ENCODE results near the gene ATF3. TPM values are rescaled to one million over a fixed set of nuclear protein-coding genes. Genes with fewer than 3 reads are reported as not detected.

The ATF3 gene
- 100 to 1,000 TPM in 1 of 2 donors, 10 to 100 TPM in 1; 28.1 to 265 TPM for total RNA-seq
- polyA plus RNA-seq: 10 to 100 TPM; 22.7 to 60.9 TPM
- long read RNA-seq, donor 1, transcript ATF3-210 (3 exons, 581 nt): minor isoform, 10 of 295 reads
- long read RNA-seq, donor 1, transcript ATF3-208 (3 exons, 1,626 nt): minor isoform, 14 of 295 reads
- long read RNA-seq, donor 1, transcript ATF3-202 (4 exons, 2,033 nt): major isoform, 244 of 295 reads
- long read RNA-seq, donor 1, partial matches to known transcripts: 1 of 295 reads
- long read RNA-seq, donor 1, other reads (novel, unspliced or antisense): 26 of 295 reads
- long read RNA-seq, donor 2, transcript ATF3-202 (4 exons, 2,033 nt): major isoform, 7 of 10 reads
- long read RNA-seq, donor 2, partial matches to known transcripts: 0 of 10 reads
- long read RNA-seq, donor 2, other reads (novel, unspliced or antisense): 2 of 10 reads

DNA sequence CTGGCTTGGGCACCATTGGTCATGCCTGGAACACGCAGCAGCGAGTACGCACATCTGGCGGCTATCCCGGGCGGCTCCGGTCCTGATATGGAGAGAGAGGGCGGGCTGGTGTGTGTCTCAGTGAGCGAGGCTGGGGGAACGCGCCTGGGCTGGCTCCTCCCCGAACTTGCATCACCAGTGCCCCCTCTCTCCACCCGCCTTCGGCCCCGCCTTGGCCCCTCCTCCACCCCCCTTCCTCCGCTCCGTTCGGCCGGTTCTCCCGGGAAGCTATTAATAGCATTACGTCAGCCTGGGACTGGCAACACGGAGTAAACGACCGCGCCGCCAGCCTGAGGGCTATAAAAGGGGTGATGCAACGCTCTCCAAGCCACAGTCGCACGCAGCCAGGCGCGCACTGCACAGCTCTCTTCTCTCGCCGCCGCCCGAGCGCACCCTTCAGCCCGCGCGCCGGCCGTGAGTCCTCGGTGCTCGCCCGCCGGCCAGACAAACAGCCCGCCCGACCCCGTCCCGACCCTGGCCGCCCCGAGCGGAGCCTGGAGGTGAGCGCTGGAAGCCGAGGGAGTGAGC lies at the start of gene ATF3:
ATF3 (plus strand) TSS at position 370 of the 567 bp plus-strand sequence. CDS start 6,261 bp downstream, outside the sequence.
- DNase-seq (peak; percentile 100), ATAC-seq (ENCODE audit: low FRiP score) (peak; percentile 96)
- Histone ChIP-seq H3K4me3 (ENCODE audit: low read length in 2 of 2) (peak within 1 kb of the TSS; percentile 87 to 92), H3K9me3 (ENCODE audit: control insufficient read depth, low read length) (no peaks in the 10 kb centered on the region), H3K27ac (ENCODE audit: low read depth in 1 of 2, low read length in 2 of 2) (peak within 1 kb of the TSS; percentile 81 to 92), H3K36me3 (ENCODE audit: control insufficient read depth in 1 of 2, insufficient read depth in 2 of 2, low read length in 1 of 2) (no peaks in the 10 kb centered on the region), H3K27me3 (ENCODE audit: control insufficient read depth in 1 of 2, insufficient read depth in 2 of 2, low read length in 1 of 2) (peaks cover 0 to 2% of the 10 kb centered on the region in 2 donors), H3K4me1 (ENCODE audit: control insufficient read depth in 1 of 2, insufficient read depth in 2 of 2, low read length in 2 of 2) (peaks cover 9 to 13% of the 10 kb centered on the region in 2 donors)
- intact Hi-C loops (cut with DNase I): loop anchor here (2.0 to 5.0 kb wide), 3 partner anchors 48 to 131 kb away; no protein-coding TSS in a partner anchor
- WGBS, 2 donors: 0 to 1% methylated on average over 48 to 54 of the region's 54 CpGs

DNA sequence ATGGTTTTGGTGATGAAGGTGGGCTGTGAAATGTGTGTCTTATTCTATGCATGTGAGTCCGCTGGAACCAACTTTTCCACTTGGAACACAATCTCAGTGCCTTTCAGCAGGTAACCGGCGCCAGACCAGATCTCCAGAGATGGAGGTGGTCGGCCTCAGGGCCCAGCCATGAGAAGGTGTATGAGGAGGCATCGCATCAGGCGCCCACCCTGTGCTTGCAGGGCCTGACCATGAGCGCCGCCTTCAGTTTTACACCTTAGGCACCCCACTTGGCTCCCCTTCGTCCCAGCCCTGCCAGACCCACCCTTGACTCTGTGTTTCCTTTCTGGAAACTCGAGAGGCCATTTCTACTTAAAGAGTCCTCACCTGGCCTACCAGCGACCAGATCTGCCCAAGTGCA lies 48.6 kb upstream of the ATF3 start:
- no peak overlapping the region for H3K4me3 ChIP-seq (ENCODE audit: low read length in 2 of 2)
- no peak for ATAC-seq (ENCODE audit: low FRiP score)
- no peaks in the 10 kb centered on the region for H3K4me1 ChIP-seq (ENCODE audit: control insufficient read depth in 1 of 2, insufficient read depth in 2 of 2, low read length in 2 of 2)
- 89 to 91% methylated on average over 11 of the region's 11 CpGs for WGBS, 2 donors
- DNase-seq: no peak
- peak overlapping the region in 1 of 2 donors; percentile 100 for H3K27ac ChIP-seq (ENCODE audit: low read depth in 1 of 2, low read length in 2 of 2)
- intact Hi-C loops (cut with DNase I): loop anchor here (2.0 to 5.0 kb wide), 4 partner anchors 43 to 78 kb away; partner anchors contain the start of gene ATF3 (in 2 of the 2)
- no peaks in the 10 kb centered on the region for H3K36me3 ChIP-seq (ENCODE audit: control insufficient read depth in 1 of 2, insufficient read depth in 2 of 2, low read length in 1 of 2)
- H3K9me3 ChIP-seq (ENCODE audit: control insufficient read depth, low read length): no peaks in the 10 kb centered on the region
- H3K27me3 ChIP-seq (ENCODE audit: control insufficient read depth in 1 of 2, insufficient read depth in 2 of 2, low read length in 1 of 2): no peaks in the 10 kb centered on the region

DNA sequence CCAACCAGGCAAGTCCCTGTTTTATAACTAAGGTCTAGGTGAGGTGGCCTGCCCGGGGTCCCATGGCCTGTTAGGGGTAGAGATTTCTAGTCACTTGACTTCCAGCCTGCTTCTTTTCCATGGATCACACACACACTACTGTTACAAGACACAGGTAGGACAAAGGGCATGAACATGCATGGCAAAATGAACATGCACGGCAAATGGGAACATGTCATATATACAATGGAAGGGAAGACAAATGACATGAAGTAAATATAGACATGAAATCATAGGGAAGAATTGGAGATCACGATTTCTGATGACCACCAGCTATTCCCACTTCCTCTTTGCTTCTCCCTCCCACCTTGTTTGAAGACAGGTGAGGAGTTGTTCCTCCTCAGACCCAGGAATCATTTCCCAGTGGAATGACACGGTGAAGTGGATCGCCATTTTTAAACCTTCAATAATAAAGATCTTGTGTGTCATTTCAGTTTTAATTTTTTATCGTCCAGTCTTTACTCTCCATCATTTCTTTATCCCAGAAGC lies 47.6 kb upstream of the ATF3 start:
- WGBS, 2 donors: 55 to 58% methylated on average over 6 of the region's 6 CpGs
- Histone ChIP-seq H3K36me3 (ENCODE audit: control insufficient read depth in 1 of 2, insufficient read depth in 2 of 2, low read length in 1 of 2) (no peaks in the 10 kb centered on the region), H3K4me3 (ENCODE audit: low read length in 2 of 2) (no peak overlapping the region), H3K4me1 (ENCODE audit: control insufficient read depth in 1 of 2, insufficient read depth in 2 of 2, low read length in 2 of 2) (no peaks in the 10 kb centered on the region), H3K27me3 (ENCODE audit: control insufficient read depth in 1 of 2, insufficient read depth in 2 of 2, low read length in 1 of 2) (no peaks in the 10 kb centered on the region), H3K9me3 (ENCODE audit: control insufficient read depth, low read length) (no peaks in the 10 kb centered on the region), H3K27ac (ENCODE audit: low read depth in 1 of 2, low read length in 2 of 2) (peak overlapping the region; percentile 18 to 100)
- intact Hi-C loops (cut with DNase I): loop anchor here (2.0 to 5.0 kb wide), 2 partner anchors 48 to 74 kb away; partner anchors contain the start of gene ATF3 (in 2 of the 2)
- no peak for DNase-seq
- no peak for ATAC-seq (ENCODE audit: low FRiP score)

DNA sequence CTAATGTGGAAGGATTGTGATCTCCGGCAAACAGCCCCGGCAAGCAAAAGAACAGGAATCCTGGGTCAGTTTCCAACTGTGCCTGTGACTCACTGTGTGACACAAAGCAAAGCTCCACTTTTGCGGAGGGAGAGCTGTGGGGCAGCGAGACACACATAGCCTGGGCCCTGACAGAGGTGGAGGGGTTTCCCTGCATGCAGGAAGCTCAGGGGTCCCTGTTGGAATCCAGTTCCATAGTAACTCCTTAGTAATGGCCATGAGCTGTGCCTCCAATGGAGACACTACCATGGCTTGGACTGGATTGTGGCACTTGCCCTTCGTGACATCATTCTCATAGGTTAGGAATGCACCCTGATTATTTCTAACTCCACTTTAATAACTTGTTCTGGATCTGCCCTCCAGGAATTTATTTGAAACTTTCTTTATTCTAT lies 47.0 kb upstream of the ATF3 start:
- WGBS, 2 donors: 3 to 5% methylated on average over 5 of the region's 5 CpGs

DNA sequence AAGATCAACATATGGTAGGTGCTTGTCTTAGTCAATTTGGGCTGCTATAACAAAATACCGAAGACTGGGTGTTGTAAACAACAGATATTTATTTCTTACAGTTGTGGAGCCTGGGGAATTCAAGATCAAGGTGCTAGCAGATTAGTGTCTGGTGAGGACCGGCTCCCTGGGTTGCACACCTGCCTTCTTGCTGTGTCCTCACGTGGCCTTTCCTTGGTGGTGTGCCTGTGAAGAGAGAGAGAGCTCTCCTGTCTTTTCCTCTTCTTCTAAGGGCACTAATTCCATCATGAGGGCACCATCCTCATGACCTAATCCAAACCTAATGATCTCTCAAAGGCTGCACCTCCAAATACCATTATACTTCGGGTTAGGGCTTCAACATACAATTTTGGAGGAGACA lies 45.8 kb upstream of the ATF3 start:
- Histone ChIP-seq H3K4me1 (ENCODE audit: control insufficient read depth in 1 of 2, insufficient read depth in 2 of 2, low read length in 2 of 2) (no peaks in the 10 kb centered on the region), H3K27ac (ENCODE audit: low read depth in 1 of 2, low read length in 2 of 2) (peak overlapping the region; percentile 20 to 50), H3K36me3 (ENCODE audit: control insufficient read depth in 1 of 2, insufficient read depth in 2 of 2, low read length in 1 of 2) (no peaks in the 10 kb centered on the region), H3K27me3 (ENCODE audit: control insufficient read depth in 1 of 2, insufficient read depth in 2 of 2, low read length in 1 of 2) (no peaks in the 10 kb centered on the region), H3K9me3 (ENCODE audit: control insufficient read depth, low read length) (no peaks in the 10 kb centered on the region), H3K4me3 (ENCODE audit: low read length in 2 of 2) (no peak overlapping the region)
- intact Hi-C loops (cut with DNase I): loop anchor here in 1 of 2 donors (5.0 kb wide), 1 partner anchor 75 kb away; no protein-coding TSS in a partner anchor
- ATAC-seq (ENCODE audit: low FRiP score) (no peak), DNase-seq (no peak)
- WGBS, 2 donors: 93 to 96% methylated on average over 4 of the region's 4 CpGs

More for the DNA sequence above, 47.0 kb upstream of the ATF3 start:
- peak; percentile 47 for ATAC-seq (ENCODE audit: low FRiP score)
- Histone ChIP-seq H3K4me3 (ENCODE audit: low read length in 2 of 2) (no peak overlapping the region), H3K9me3 (ENCODE audit: control insufficient read depth, low read length) (no peaks in the 10 kb centered on the region), H3K27me3 (ENCODE audit: control insufficient read depth in 1 of 2, insufficient read depth in 2 of 2, low read length in 1 of 2) (no peaks in the 10 kb centered on the region), H3K4me1 (ENCODE audit: control insufficient read depth in 1 of 2, insufficient read depth in 2 of 2, low read length in 2 of 2) (no peaks in the 10 kb centered on the region), H3K36me3 (ENCODE audit: control insufficient read depth in 1 of 2, insufficient read depth in 2 of 2, low read length in 1 of 2) (no peaks in the 10 kb centered on the region), H3K27ac (ENCODE audit: low read depth in 1 of 2, low read length in 2 of 2) (peak overlapping the region in 1 of 2 donors; percentile 96)
- intact Hi-C loops (cut with DNase I): loop anchor here (2.0 to 5.0 kb wide), 2 partner anchors 47 to 74 kb away; partner anchors contain the start of gene ATF3 (in 2 of the 2)
- DNase-seq: peak; percentile 80 to 88

GRCh38 chr1:212565079-212565478 lies 43.5 kb upstream of the ATF3 start:
- ATAC-seq (ENCODE audit: low FRiP score): no peak

GRCh38 chr1:212565571-212566305 lies 42.8 kb upstream of the ATF3 start:
- ATAC-seq (ENCODE audit: low FRiP score) (no peak), DNase-seq (no peak)
- intact Hi-C loops (cut with DNase I): no loop called here
- H3K4me1 ChIP-seq (ENCODE audit: control insufficient read depth in 1 of 2, insufficient read depth in 2 of 2, low read length in 2 of 2): no peaks in the 10 kb centered on the region
- H3K9me3 ChIP-seq (ENCODE audit: control insufficient read depth, low read length): no peaks in the 10 kb centered on the region
- peak overlapping the region; percentile 6 to 64 for H3K27ac ChIP-seq (ENCODE audit: low read depth in 1 of 2, low read length in 2 of 2)
- no peaks in the 10 kb centered on the region for H3K36me3 ChIP-seq (ENCODE audit: control insufficient read depth in 1 of 2, insufficient read depth in 2 of 2, low read length in 1 of 2)
- no peaks in the 10 kb centered on the region for H3K27me3 ChIP-seq (ENCODE audit: control insufficient read depth in 1 of 2, insufficient read depth in 2 of 2, low read length in 1 of 2)
- WGBS, 2 donors: 96 to 97% methylated on average over 6 of the region's 6 CpGs
- no peak overlapping the region for H3K4me3 ChIP-seq (ENCODE audit: low read length in 2 of 2)

More at GRCh38 chr1:212565079-212565478, 43.5 kb upstream of the ATF3 start:
- 82 to 86% methylated on average over 4 of the region's 4 CpGs for WGBS, 2 donors
- no peak for DNase-seq
- no peaks in the 10 kb centered on the region for H3K9me3 ChIP-seq (ENCODE audit: control insufficient read depth, low read length)
- H3K27ac ChIP-seq (ENCODE audit: low read depth in 1 of 2, low read length in 2 of 2): peak overlapping the region in 1 of 2 donors; percentile 17
- H3K4me3 ChIP-seq (ENCODE audit: low read length in 2 of 2): no peak overlapping the region
- no peaks in the 10 kb centered on the region for H3K4me1 ChIP-seq (ENCODE audit: control insufficient read depth in 1 of 2, insufficient read depth in 2 of 2, low read length in 2 of 2)
- intact Hi-C loops (cut with DNase I): no loop called here
- no peaks in the 10 kb centered on the region for H3K27me3 ChIP-seq (ENCODE audit: control insufficient read depth in 1 of 2, insufficient read depth in 2 of 2, low read length in 1 of 2)
- no peaks in the 10 kb centered on the region for H3K36me3 ChIP-seq (ENCODE audit: control insufficient read depth in 1 of 2, insufficient read depth in 2 of 2, low read length in 1 of 2)
